Loucy (cell line): ENCODE measurements around the gene SYNJ2.

Experiments used
- CTCF ChIP-seq: fragments of 200-600 bp; sonication (generic); conservative IDR thresholded peaks from 2 replicates; pipeline ENCODE4 v1.5.1; 2014; ENCODE audit warnings: mild to moderate bottlenecking, antibody characterized with exemption, low read length
- EZH2phosphoT487 ChIP-seq: fragments of 200-600 bp; IDR thresholded peaks from 2 replicates; pipeline ENCODE4 v1.6.1; 2018; ENCODE audit warnings: antibody characterized with exemption, mild to moderate bottlenecking, moderate library complexity, borderline replicate concordance

- TF ChIP-seq CTCF (no peak), EZH2phosphoT487 (no peak)
Measured at GRCh38 chr6:158092806-158093205, 111.1 kb downstream of the SYNJ2 start.
